Subcutaneous abdominal adipose tissue (tissue), 5 donors: ENCODE measurements around the gene LCN12.

Experiments
- H3K27ac ChIP-seq: one replicate; pipeline ENCODE4 v1.7.0; 2013; ENCODE audit warnings: low read depth, mild to moderate bottlenecking, inconsistent platforms, low read length, moderate library complexity
- H3K27me3 ChIP-seq, 5 donors: one replicate each; pipeline ENCODE4 v1.7.0; 2013; ENCODE audit warnings: low read length in 5 of 5, inconsistent platforms in 1 of 5; ENCODE audit not compliant: control insufficient read depth in 5 of 5, insufficient read depth in 4 of 5
- H3K36me3 ChIP-seq, 5 donors: one replicate each; pipeline ENCODE4 v1.7.0; 2013; ENCODE audit warnings: low read length in 5 of 5; ENCODE audit not compliant: control insufficient read depth in 5 of 5, insufficient read depth in 5 of 5
- H3K4me1 ChIP-seq, 5 donors: one replicate each; pipeline ENCODE4 v1.7.0; 2013; ENCODE audit warnings: low read length in 5 of 5, mild to moderate bottlenecking in 3 of 5, moderate library complexity in 1 of 5; ENCODE audit not compliant: control insufficient read depth in 5 of 5, insufficient read depth in 5 of 5
- H3K4me3 ChIP-seq, 5 donors: one replicate each; pipeline ENCODE4 v1.7.0; 2013; ENCODE audit warnings: low read length in 5 of 5, low read depth in 1 of 5
- H3K9ac ChIP-seq, 5 donors: one replicate each; pipeline ENCODE4 v1.7.0; 2013; ENCODE audit warnings: low read length in 5 of 5, mild to moderate bottlenecking in 4 of 5, moderate library complexity in 3 of 5
- H3K9me3 ChIP-seq, 5 donors: one replicate each; pipeline ENCODE4 v1.7.0; 2013; ENCODE audit warnings: low read length in 5 of 5; ENCODE audit not compliant: control insufficient read depth in 5 of 5
- donor health status: healthy.
- donor health status: healthy.
- donor health status: healthy.
- donor health status: healthy.
- donor health status: healthy.

LCN12 gene

GRCh38 chr9:136916330-136917184, 35.5 kb upstream of the LCN12 start:
- Histone ChIP-seq H3K9ac (no peak overlapping the region), H3K36me3 (peaks cover 0 to 75% (median 55%) of the 10 kb centered on the region in 5 donors), H3K27me3 (no peaks in the 10 kb centered on the region), H3K4me3 (no peak overlapping the region), H3K27ac (no peak overlapping the region), H3K4me1 (peaks cover 0 to under 1% (median 0%) of the 10 kb centered on the region in 5 donors), H3K9me3 (no peaks in the 10 kb centered on the region)

- peaks cover 0 to 74% (median 59%) of the 10 kb centered on the region in 5 donors for H3K36me3 ChIP-seq
- H3K4me3 ChIP-seq = no peak overlapping the region
- H3K27me3 ChIP-seq = no peaks in the 10 kb centered on the region
Measured at GRCh38 chr9:136917902-136918301, 34.2 kb upstream of the LCN12 start.

GRCh38 chr9:136920069-136920468, 32.0 kb upstream of the LCN12 start:
- Histone ChIP-seq H3K27me3 (no peaks in the 10 kb centered on the region), H3K9me3 (no peaks in the 10 kb centered on the region), H3K9ac (no peak overlapping the region), H3K4me1 (peaks cover 0 to 15% (median 8%) of the 10 kb centered on the region in 5 donors), H3K36me3 (peaks cover 0 to 63% (median 56%) of the 10 kb centered on the region in 5 donors), H3K27ac (no peak overlapping the region), H3K4me3 (no peak overlapping the region)

More at GRCh38 chr9:136917902-136918301, 34.2 kb upstream of the LCN12 start:
- H3K4me1 ChIP-seq = peaks cover 0 to 4% (median 0%) of the 10 kb centered on the region in 5 donors
- no peaks in the 10 kb centered on the region for H3K9me3 ChIP-seq
- no peak overlapping the region for H3K27ac ChIP-seq
- H3K9ac ChIP-seq = no peak overlapping the region

- Histone ChIP-seq H3K27me3 (no peaks in the 10 kb centered on the region), H3K9ac (no peak overlapping the region), H3K36me3 (peaks cover 0 to 59% (median 50%) of the 10 kb centered on the region in 5 donors), H3K4me3 (no peak overlapping the region), H3K4me1 (peaks cover 0 to 22% (median 14%) of the 10 kb centered on the region in 5 donors), H3K27ac (no peak overlapping the region), H3K9me3 (no peaks in the 10 kb centered on the region)
Measured at GRCh38 chr9:136920734-136921231, 31.3 kb upstream of the LCN12 start.

- Histone ChIP-seq H3K36me3 (peaks cover 0 to 59% (median 50%) of the 10 kb centered on the region in 5 donors), H3K27ac (no peak overlapping the region), H3K9me3 (no peaks in the 10 kb centered on the region), H3K9ac (no peak overlapping the region), H3K4me1 (peaks cover 0 to 27% (median 14%) of the 10 kb centered on the region in 5 donors), H3K27me3 (no peaks in the 10 kb centered on the region), H3K4me3 (no peak overlapping the region)
Measured at GRCh38 chr9:136921307-136921706, 30.8 kb upstream of the LCN12 start.

- H3K27me3 ChIP-seq = no peaks in the 10 kb centered on the region
- H3K4me1 ChIP-seq = peaks cover 0 to 29% (median 14%) of the 10 kb centered on the region in 5 donors
- no peaks in the 10 kb centered on the region for H3K9me3 ChIP-seq
- peaks cover 0 to 58% (median 50%) of the 10 kb centered on the region in 5 donors for H3K36me3 ChIP-seq
- no peak overlapping the region for H3K27ac ChIP-seq
- H3K4me3 ChIP-seq = no peak overlapping the region
- no peak overlapping the region for H3K9ac ChIP-seq
Measured at GRCh38 chr9:136921718-136922117, 30.4 kb upstream of the LCN12 start.

GRCh38 chr9:136922540-136922939, 29.5 kb upstream of the LCN12 start:
- Histone ChIP-seq H3K4me1 (peaks cover 2 to 30% (median 14%) of the 10 kb centered on the region in 5 donors), H3K9me3 (no peaks in the 10 kb centered on the region), H3K27ac (no peak overlapping the region), H3K27me3 (no peaks in the 10 kb centered on the region), H3K4me3 (no peak overlapping the region), H3K9ac (no peak overlapping the region), H3K36me3 (peaks cover 0 to 55% (median 47%) of the 10 kb centered on the region in 5 donors)

GRCh38 chr9:136923881-136924280, 28.2 kb upstream of the LCN12 start:
- Histone ChIP-seq H3K36me3 (peaks cover 0 to 52% (median 44%) of the 10 kb centered on the region in 5 donors), H3K9ac (no peak overlapping the region), H3K27ac (no peak overlapping the region), H3K9me3 (no peaks in the 10 kb centered on the region), H3K27me3 (no peaks in the 10 kb centered on the region), H3K4me3 (no peak overlapping the region), H3K4me1 (peaks cover 5 to 43% (median 14%) of the 10 kb centered on the region in 5 donors)

GRCh38 chr9:136925414-136926153, 26.5 kb upstream of the LCN12 start:
- Histone ChIP-seq H3K4me3 (no peak overlapping the region), H3K9me3 (no peaks in the 10 kb centered on the region), H3K27me3 (no peaks in the 10 kb centered on the region), H3K36me3 (peaks cover 0 to 43% (median 33%) of the 10 kb centered on the region in 5 donors), H3K9ac (no peak overlapping the region), H3K4me1 (peaks cover 5 to 47% (median 14%) of the 10 kb centered on the region in 5 donors), H3K27ac (peak overlapping the region; percentile 16)
